ENCODE results near the gene LYPLAL1. TPM values are rescaled to one million over a fixed set of nuclear protein-coding genes. Genes with fewer than 3 reads are reported as not detected.

LYPLAL1 gene
- total and polyA plus RNA-seq, 9 of the 15 experiments (the other 6 are each of a cell fraction or from before 2014, with no cell fraction given) = 14.9 to 179 (median 46.3) TPM

- no peak for ATAC-seq
- POLR2A ChIA-PET = interaction anchor here (2.0 kb wide), 1 partner anchor 27 kb away, joined by 4 read pairs; no protein-coding TSS in a partner anchor
These were observed 28.0 kb downstream of the LYPLAL1 start for GRCh38 chr1:219201656-219202055.

More at GRCh38 chr1:219201656-219202055, 28.0 kb downstream of the LYPLAL1 start:
- FAIRE-seq = no peak
- peaks cover 3% of the 10 kb centered on the region; the same call in 2 of the 3 replicates for H3K36me3 ChIP-seq (ENCODE audit: control insufficient read depth, insufficient read depth, low read length)
- no peaks in the 10 kb centered on the region for H3K9me3 ChIP-seq (replicated peaks; ENCODE audit: control insufficient read depth, insufficient read depth, low read depth, low read length)
- no peaks in the 10 kb centered on the region for H3K27me3 ChIP-seq (ENCODE audit: control insufficient read depth in 2 of 2, insufficient read depth in 2 of 2, low read length in 2 of 2)
- BruUV-seq (replicated peaks) = no TSS peak
- no peak for DNase-seq (ENCODE audit: extremely low read depth in 1 of 4, low spot score in 3 of 4)
- H3K4me2 ChIP-seq (ENCODE audit: insufficient read depth, low read length) = no peak overlapping the region
- no peaks in the 10 kb centered on the region for H3K9me1 ChIP-seq (ENCODE audit: control insufficient read depth, insufficient read depth, low read length)
- H4K20me1 ChIP-seq (replicated peaks; ENCODE audit: control insufficient read depth, insufficient read depth, low read length) = no peaks in the 10 kb centered on the region
- no peaks in the 10 kb centered on the region for H3K4me1 ChIP-seq (replicated peaks in 1 of 2; ENCODE audit: control insufficient read depth in 2 of 2, insufficient read depth in 2 of 2, low read length in 2 of 2)
- CTCF ChIA-PET (ENCODE audit: low intra/inter-chr PET ratio) = no interaction called here
- H2AFZ ChIP-seq (ENCODE audit: low read depth, low read length) = no peak overlapping the region
- H3K9ac ChIP-seq (ENCODE audit: insufficient read depth in 1 of 2, low read depth in 2 of 2, low read length in 2 of 2) = no peak overlapping the region
- no peak for TF ChIP-seq CSDE1 (IDR thresholded peaks at IDR 0.05)
- TF ChIP-seq CBFB (CRISPR knock-in tag; IDR thresholded peaks at IDR 0.05) = no peak
- TF ChIP-seq TCF3 (CRISPR knock-in tag; IDR thresholded peaks at IDR 0.05) = no peak
- TF ChIP-seq ZNF395 (CRISPR knock-in tag; IDR thresholded peaks at IDR 0.05) = no peak
- no peak for TF ChIP-seq PRDM10 (IDR thresholded peaks at IDR 0.05; ENCODE audit: partially characterized antibody)
- TF ChIP-seq SETDB1 (IDR thresholded peaks at IDR 0.05; ENCODE audit: low read length) = no peak
- TF ChIP-seq ZNF224 (CRISPR knock-in tag; IDR thresholded peaks at IDR 0.05) = no peak
- no peak for TF ChIP-seq SAFB (IDR thresholded peaks at IDR 0.05; ENCODE audit: borderline replicate concordance, low read depth, low read length)
- no peak for TF ChIP-seq NEUROD1 (IDR thresholded peaks at IDR 0.05; ENCODE audit: borderline replicate concordance, low read depth, low read length, partially characterized antibody)
- in situ Hi-C loops (cut with MboI) = no loop called here
- 67% methylated on average over 3 of the region's 3 CpGs for WGBS (ENCODE audit: insufficient coverage, low coverage, missing lambda C conversion rate)
- no peak overlapping the region for H3K27ac ChIP-seq (ENCODE audit: extremely low read depth, low read depth, low read length)
- no peaks in the 10 kb centered on the region for H3K79me2 ChIP-seq (ENCODE audit: control insufficient read depth, insufficient read depth, low read length)
- intact Hi-C loops (cut with micrococcal nuclease) = loop anchor here (10.0 kb wide), 3 partner anchors 183 to 463 kb away; no protein-coding TSS in a partner anchor
- no peak overlapping the region for H3K4me3 ChIP-seq
